GM12892 (cell line): Measurements from ENCODE around the gene GTF2I.
"Not testable (repeated sequence)": the region's sequence is repeated elsewhere in the genome, so short reads cannot be mapped to it uniquely, and the experiment has no call there.

Experiments
- POLR2A ChIP-seq: IDR thresholded peaks from 2 replicates; pipeline ENCODE4 v1.6.1; 2011; ENCODE audit warnings: low read depth, low read length, control low read depth
- POLR2AphosphoS5 ChIP-seq: IDR thresholded peaks from 2 replicates; pipeline ENCODE4 v1.6.1; 2011; ENCODE audit warnings: low read depth, low read length, control low read depth
- TAF1 ChIP-seq: IDR thresholded peaks from 2 replicates; pipeline ENCODE4 v1.6.1; 2011; ENCODE audit warnings: low read depth, mild to moderate bottlenecking, control low read depth, low read length, borderline replicate concordance

DNA sequence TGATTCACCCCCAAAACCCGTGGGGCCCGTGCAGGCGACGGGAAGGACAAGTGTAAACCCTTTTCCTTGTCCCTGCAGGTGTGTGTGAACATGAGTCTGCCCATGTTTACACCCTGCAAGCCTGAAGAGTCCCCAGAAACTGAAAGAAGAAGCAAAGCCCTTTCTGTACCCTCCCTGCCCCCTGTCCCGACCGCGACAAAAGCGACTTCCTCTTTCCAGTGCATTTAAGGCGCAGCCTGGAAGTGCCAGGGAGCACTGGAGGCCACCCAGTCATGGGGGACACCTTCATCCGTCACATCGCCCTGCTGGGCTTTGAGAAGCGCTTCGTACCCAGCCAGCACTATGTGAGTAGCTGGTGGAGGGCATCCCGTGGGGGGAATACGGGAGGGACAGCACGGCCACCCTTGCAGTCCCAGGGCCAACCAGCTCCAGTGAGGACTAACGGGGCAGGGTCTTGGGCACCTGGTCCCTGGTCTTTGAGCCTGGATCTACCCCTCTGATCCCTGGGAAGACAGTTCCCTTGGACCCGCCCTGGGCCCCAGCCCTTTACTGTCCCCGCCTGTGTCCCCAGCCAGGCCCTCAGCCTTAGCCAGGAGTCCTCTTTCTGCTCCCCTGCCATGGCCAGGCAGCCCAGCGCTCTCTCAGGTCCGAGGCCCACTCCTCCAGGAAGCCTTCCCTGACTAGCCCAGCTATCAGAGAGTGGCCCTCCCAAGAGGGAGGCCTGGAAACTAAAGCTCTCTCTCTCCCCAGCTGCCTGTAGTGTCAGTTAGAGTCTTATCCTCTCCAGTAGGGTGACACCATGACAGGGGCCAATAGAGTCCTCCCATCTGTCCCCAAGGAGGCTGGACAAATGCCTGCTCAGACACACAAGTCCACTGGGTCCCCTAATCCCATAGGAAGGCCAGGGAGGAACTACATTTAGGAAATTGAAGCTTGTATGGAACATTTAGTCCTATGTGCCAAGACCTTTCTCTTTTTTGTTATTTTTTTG, 116.5 kb downstream of the GTF2I start, which contains the start of gene NCF1:
- TF ChIP-seq POLR2A, TAF1, POLR2AphosphoS5: not testable (repeated sequence)
